ENCODE results near the gene TPPP.
"Not testable (repeated sequence)": the region's sequence is repeated elsewhere in the genome, so short reads cannot be mapped to it uniquely, and the experiment has no call there.

DNA sequence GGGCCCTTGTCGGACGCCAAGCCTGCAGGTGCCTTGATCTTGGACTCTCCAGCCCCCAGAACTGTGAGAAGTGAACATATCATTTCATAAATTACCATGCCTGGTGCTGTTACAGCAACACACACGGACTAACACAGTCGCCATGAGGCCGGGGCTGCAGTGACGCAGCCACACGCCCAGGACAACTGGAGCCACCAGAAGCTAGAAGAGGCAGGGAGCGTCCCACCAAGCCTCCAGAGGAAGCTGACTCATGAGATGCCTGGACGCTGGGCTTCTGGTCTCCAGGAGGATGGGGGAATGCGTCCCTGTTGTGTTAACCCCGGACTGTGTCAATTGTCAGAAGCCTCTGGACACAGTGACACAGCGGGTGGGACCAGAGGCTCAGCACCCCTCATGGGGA is 6.2 kb downstream of the TPPP start:
- TF ChIP-seq, protein P1, sequence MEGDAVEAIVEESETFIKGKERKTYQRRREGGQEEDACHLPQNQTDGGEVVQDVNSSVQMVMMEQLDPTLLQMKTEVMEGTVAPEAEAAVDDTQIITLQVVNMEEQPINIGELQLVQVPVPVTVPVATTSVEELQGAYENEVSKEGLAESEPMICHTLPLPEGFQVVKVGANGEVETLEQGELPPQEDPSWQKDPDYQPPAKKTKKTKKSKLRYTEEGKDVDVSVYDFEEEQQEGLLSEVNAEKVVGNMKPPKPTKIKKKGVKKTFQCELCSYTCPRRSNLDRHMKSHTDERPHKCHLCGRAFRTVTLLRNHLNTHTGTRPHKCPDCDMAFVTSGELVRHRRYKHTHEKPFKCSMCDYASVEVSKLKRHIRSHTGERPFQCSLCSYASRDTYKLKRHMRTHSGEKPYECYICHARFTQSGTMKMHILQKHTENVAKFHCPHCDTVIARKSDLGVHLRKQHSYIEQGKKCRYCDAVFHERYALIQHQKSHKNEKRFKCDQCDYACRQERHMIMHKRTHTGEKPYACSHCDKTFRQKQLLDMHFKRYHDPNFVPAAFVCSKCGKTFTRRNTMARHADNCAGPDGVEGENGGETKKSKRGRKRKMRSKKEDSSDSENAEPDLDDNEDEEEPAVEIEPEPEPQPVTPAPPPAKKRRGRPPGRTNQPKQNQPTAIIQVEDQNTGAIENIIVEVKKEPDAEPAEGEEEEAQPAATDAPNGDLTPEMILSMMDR (IDR thresholded peaks at IDR 0.05) = not testable (repeated sequence)
- not testable (repeated sequence) for TF ChIP-seq POLR2AphosphoS5, POLR2A (IDR thresholded peaks at IDR 0.05)
